C4-2B (cell line): ENCODE results near the gene WAPL.

Experiments
- CTCF ChIP-seq: fragments of 450-650 bp; conservative IDR thresholded peaks from 2 replicates; pipeline ENCODE4 v1.5.1; 2017; ENCODE audit warnings: mild to moderate bottlenecking
- ZFX ChIP-seq: fragments of 450-650 bp; IDR thresholded peaks from 2 replicates; pipeline ENCODE4 v1.6.1; 2017

DNA sequence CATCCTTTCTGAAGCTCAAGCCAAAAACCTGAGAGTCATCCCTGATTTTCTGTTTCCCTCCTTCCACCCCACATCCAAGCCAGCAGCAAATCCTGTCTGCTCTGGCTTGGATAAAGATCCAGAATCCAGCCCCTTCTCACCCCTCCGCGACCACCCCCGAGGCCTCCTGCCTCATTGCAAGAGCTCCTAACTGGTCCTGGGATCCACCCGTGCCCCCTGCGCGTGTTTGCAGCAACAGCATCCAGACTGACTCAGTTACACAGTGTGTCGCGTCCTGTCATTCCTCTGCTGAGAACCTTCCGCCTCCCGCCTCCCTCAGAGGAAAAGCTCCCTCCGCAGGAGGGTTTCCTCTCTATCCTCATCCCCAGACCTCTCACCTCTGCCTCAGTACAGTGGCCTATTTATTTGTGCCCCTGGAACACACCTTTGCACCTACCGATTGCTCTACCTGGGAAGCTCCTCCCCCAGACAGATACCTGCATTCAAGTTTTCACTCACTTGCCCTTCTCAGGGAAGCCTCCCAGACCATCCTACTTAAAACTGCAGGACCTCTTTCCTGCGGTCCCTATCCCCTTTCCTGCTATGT, 133.4 kb downstream of the WAPL start:
- TF ChIP-seq CTCF (no peak), ZFX (no peak)
